Mucosa of stomach (tissue), 1 donor: ENCODE data around the gene COL27A1.

Experiments
- H3K27me3 ChIP-seq: one replicate; pipeline ENCODE4 v1.7.0; 2013; ENCODE audit warnings: mild to moderate bottlenecking, low read length; ENCODE audit not compliant: control insufficient read depth, insufficient read depth
- H3K36me3 ChIP-seq: one replicate; pipeline ENCODE4 v1.7.0; 2013; ENCODE audit warnings: low read length; ENCODE audit not compliant: control insufficient read depth, insufficient read depth
- H3K4me1 ChIP-seq: one replicate; pipeline ENCODE4 v1.7.0; 2013; ENCODE audit warnings: mild to moderate bottlenecking, low read length; ENCODE audit not compliant: control insufficient read depth, insufficient read depth
- H3K4me3 ChIP-seq: one replicate; pipeline ENCODE4 v1.7.0; 2013; ENCODE audit warnings: low read length
- H3K9ac ChIP-seq: one replicate; pipeline ENCODE4 v1.7.0; 2013; ENCODE audit warnings: mild to moderate bottlenecking, low read length, moderate library complexity
- H3K9me3 ChIP-seq: one replicate; pipeline ENCODE4 v1.7.0; 2013; ENCODE audit warnings: mild to moderate bottlenecking, low read length, moderate library complexity; ENCODE audit not compliant: control insufficient read depth
- donor health status: Pancreatic carcinoma.

The COL27A1 gene

DNA sequence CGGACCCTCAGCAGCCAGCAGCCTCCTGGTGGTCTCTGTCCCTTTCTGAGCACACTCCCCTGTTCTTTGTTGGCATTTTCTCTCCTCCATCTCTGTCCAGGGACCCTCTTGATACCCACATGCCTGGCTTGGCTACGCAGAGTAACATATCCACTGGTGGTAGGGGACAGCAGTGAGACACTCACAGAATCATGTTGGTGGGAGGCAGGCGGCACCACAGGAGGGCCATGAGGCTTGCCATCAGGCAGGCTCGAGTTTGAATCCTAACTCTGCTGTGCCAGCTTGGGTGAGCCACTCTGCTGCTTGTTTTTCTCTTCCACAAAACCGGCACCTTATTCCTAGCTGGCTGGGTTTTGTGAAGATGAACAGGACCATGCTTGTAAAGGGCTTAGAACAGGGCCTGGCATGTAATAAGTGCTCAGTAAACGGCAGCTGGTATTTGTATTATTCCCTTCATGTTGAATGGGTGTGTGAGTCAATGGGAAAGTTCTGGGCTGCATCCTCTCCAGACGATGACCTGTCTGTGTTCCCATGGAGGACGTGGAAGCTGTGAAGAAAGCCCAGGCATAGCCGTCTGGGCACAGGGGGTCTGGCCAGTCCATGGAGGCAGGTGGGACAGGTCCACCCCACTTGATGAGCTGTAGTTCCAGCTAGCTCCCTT lies 2.3 kb downstream of the COL27A1 start:
- H3K9ac ChIP-seq: peak overlapping the region; percentile 17
- no peaks in the 10 kb centered on the region for H3K36me3 ChIP-seq
- H3K27me3 ChIP-seq: peaks cover 17% of the 10 kb centered on the region
- peaks cover 54% of the 10 kb centered on the region for H3K4me1 ChIP-seq
- no peaks in the 10 kb centered on the region for H3K9me3 ChIP-seq
- no peak overlapping the region for H3K4me3 ChIP-seq

DNA sequence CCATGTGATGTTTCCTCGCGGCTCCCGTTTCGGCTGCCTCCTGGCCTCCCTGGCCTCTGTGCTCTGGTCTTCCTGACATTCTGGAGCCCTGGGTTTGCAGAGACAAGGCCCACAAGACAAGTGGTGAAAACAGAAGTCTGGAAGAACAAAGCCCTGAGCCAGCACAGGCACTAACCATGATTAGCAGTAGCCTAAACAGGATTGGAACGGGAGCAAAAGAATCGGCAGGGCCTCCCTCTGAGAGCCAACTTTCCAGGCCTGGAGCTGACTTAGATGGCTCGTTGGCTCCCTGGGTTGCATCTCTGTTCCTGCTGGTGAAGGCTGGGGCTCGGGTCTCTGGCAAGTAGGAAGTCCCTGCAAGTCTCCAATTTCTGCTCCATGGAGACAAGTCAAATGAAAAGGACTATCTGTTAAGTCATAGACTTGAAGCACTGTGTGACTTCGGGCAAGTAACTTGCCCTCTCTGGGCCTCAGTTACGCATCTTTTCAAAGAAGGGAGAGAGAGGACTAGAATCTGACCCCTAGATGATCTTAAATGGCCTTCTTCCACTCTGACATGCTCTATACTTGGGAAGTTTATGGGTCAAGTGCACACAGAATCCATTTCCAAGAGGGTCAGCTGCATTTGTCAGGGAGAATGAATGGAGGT lies 3.3 kb downstream of the COL27A1 start:
- Histone ChIP-seq H3K27me3 (peaks cover 12% of the 10 kb centered on the region), H3K36me3 (no peaks in the 10 kb centered on the region), H3K9me3 (no peaks in the 10 kb centered on the region), H3K4me3 (no peak overlapping the region), H3K9ac (no peak overlapping the region), H3K4me1 (peaks cover 62% of the 10 kb centered on the region)

DNA sequence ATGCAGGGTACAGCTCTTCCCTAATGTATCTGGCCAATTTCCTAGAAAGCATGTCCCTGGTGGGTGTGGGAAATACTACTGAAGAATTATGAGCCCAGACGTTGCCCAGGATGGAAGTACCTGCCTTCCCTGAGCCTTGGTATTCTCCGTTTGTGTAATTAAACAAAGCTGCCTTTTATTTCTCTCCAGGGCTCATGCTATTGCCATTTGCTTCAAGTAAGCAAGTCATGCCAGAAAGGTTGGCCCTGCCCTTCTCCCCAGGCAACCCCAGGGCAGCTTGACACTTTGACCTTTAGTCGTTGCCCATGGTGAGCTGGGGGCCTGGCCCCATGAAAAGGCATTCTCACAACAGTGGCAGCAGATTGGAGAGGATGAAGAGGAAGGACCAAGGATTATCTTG lies 4.4 kb downstream of the COL27A1 start:
- Histone ChIP-seq H3K4me1 (peaks cover 62% of the 10 kb centered on the region), H3K36me3 (no peaks in the 10 kb centered on the region), H3K9ac (no peak overlapping the region), H3K9me3 (no peaks in the 10 kb centered on the region), H3K27me3 (peaks cover 4% of the 10 kb centered on the region), H3K4me3 (no peak overlapping the region)

DNA sequence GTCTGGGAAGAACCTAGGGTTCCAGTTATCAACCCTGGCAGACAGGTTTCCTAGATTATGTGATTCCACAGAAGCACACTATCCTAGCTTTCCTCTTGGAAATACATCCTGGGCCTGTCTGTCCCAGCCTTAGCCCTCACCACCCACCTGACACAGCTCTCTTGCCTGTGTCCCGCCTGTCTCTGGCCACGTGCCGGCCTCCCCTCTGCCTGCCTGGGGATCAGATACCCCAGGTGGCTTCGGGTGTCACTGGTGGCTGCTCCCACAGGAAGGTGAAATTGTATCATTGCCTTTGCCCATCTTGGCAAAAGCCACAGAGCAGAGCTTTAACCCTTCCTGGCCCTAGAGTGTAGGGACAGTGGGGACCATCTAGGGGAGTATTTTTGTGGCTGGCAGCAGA lies 6.2 kb downstream of the COL27A1 start:
- H3K4me3 ChIP-seq: no peak overlapping the region
- H3K4me1 ChIP-seq: peaks cover 56% of the 10 kb centered on the region

DNA sequence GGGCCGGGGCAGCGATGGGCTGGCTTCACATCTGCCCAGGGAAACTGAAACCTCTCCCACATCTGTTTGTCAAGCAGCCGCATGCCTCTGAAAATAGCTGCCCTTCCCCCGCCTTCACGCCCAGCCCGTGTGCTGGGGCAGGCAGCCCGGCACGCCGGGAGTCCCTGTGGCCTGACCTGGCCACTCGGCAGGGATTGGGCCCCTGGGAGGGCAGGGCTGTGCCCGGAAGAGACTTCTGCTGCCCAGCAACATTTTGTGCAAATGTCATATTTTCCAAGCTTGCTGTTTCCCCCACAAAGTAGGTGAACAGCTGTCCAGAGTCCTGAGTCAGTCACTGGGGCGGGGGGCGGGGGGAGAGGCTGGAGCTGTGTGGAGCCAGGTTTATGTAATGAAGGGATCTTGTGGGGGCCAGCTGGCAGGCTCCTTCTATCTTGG lies 8.2 kb downstream of the COL27A1 start:
- Histone ChIP-seq H3K4me3 (no peak overlapping the region), H3K27me3 (no peaks in the 10 kb centered on the region), H3K36me3 (no peaks in the 10 kb centered on the region), H3K4me1 (peaks cover 37% of the 10 kb centered on the region), H3K9me3 (no peaks in the 10 kb centered on the region), H3K9ac (peak overlapping the region; percentile 8)

More for the DNA sequence above, 6.2 kb downstream of the COL27A1 start:
- H3K36me3 ChIP-seq: no peaks in the 10 kb centered on the region
- no peaks in the 10 kb centered on the region for H3K27me3 ChIP-seq
- no peak overlapping the region for H3K9ac ChIP-seq
- no peaks in the 10 kb centered on the region for H3K9me3 ChIP-seq

DNA sequence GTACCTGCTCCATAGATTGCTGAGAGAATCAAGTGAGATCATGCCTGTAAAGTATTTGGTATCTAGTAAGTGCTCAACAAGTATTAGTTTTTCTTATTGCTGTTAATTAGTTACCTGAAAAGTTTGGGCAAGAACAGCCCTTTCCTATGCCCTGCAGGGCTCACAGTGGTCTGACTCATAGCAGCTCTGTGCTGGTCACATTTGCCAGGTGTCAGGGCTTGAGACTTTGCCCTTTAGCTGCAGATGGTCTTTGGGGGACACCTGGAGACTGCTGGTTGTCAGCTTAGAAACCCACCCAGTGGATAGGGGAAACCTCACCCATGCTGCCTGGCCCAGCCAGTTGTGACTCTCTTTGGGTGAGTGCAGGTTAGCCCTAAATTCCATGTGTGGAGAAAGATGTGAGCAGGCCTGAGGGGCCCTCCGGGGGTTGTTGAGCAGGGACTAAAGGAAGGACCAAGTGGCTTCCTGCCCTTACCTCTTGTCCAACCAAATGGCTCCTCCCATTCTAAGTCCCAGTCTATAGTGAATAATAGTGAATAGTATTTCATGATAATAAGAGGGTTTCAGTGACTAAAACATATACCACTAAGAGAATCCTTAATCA lies 9.0 kb downstream of the COL27A1 start:
- no peak overlapping the region for H3K9ac ChIP-seq
- H3K9me3 ChIP-seq: no peaks in the 10 kb centered on the region
- no peaks in the 10 kb centered on the region for H3K27me3 ChIP-seq
- H3K4me3 ChIP-seq: no peak overlapping the region
- H3K4me1 ChIP-seq: peaks cover 29% of the 10 kb centered on the region
- H3K36me3 ChIP-seq: no peaks in the 10 kb centered on the region

DNA sequence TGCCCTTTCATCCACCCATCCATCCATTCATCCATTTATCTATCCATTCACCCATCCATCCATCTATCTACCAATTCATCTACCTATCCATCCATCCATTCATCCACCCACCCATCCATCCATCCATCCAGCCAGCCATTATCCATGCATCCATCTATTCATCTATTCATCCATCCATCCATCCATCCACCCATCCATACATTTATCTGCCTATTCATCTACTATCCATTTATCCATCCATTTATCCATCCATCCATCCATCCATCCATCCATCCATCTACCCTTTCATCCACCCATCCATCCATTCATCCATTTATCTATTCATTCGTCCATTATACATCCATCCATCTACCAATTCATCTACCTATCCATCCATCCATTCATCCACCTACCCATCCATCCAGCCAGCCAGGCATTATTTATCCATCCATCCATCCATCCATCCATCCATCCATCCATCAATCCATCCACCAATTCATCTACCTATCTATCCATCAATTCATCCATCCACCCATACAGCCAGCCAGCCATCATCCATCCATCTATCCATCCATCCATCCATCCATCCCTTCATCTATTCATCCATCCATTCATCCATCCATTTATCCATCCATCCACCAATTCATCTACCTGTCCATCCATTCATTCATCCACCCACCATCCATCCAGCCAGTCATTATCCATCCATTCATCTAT lies 10.2 kb downstream of the COL27A1 start:
- H3K4me3 ChIP-seq: no peak overlapping the region
- H3K4me1 ChIP-seq: peaks cover 23% of the 10 kb centered on the region
- no peak overlapping the region for H3K9ac ChIP-seq
- no peaks in the 10 kb centered on the region for H3K27me3 ChIP-seq
- no peaks in the 10 kb centered on the region for H3K36me3 ChIP-seq
- H3K9me3 ChIP-seq: no peaks in the 10 kb centered on the region

DNA sequence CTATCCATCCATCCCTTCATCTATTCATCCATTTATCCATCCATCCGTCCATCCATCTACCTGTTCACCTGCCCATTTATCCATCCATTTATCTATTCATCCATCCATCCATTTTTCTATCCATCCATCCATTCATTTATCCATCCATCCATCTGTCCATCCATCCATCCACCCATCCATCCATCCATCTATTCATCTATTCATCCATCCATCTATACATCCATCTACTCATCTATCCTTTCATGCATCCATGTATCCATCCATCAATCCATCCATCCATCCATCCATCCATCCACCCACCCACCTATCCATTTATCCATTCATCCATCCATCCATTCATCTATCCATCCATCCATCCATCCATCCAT lies 10.8 kb downstream of the COL27A1 start:
- no peaks in the 10 kb centered on the region for H3K27me3 ChIP-seq
- peaks cover 23% of the 10 kb centered on the region for H3K4me1 ChIP-seq
- H3K9me3 ChIP-seq: no peaks in the 10 kb centered on the region
- H3K36me3 ChIP-seq: no peaks in the 10 kb centered on the region
- H3K9ac ChIP-seq: no peak overlapping the region
- no peak overlapping the region for H3K4me3 ChIP-seq

DNA sequence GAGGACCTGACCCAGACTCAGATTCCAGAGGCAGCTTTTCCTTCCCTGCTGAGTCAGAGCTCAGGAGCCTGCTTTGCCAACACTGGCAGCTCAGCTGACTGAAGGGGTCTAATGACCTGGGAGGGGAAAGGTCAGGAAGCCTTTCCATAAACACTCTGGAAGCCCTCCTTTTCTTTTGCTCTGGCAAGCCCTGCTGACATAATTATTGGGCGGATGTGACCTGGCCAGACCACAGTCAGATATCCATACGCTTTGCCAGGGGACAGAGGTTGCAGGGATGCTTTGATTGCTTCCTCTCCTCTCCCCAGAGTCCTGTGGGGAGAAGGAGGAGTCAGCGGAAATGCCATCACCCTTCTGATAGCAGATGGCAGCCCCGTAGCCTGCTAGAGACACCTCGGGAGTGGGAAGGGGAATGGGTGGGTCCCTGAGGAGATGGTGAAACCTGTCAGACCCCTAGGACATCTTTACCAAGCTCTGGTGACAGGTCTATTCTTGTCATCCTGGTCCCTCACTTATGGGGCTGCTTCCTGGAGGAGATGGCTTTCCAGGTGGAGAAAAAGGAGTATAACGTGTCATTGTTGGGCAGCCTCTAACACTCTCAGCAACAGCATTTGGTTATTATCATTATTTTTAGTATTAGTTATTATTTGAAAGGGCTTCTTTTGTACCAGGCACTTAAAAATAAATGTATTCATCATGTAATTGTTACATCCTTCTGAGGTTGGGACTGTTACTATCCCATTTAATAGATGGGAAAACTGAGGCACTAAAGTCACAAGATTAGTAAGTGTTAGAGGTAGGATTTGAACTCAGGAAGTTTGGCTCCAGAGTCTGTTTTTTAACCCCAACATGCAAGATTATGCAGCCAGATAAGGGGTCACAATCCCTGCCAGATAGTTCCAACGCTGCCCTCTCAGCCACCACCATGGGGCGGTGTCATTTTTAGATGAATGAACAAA lies 11.6 kb downstream of the COL27A1 start:
- no peaks in the 10 kb centered on the region for H3K27me3 ChIP-seq
- H3K9ac ChIP-seq: no peak overlapping the region
- H3K9me3 ChIP-seq: no peaks in the 10 kb centered on the region
- H3K4me3 ChIP-seq: no peak overlapping the region
- peaks cover 17% of the 10 kb centered on the region for H3K4me1 ChIP-seq
- H3K36me3 ChIP-seq: no peaks in the 10 kb centered on the region

DNA sequence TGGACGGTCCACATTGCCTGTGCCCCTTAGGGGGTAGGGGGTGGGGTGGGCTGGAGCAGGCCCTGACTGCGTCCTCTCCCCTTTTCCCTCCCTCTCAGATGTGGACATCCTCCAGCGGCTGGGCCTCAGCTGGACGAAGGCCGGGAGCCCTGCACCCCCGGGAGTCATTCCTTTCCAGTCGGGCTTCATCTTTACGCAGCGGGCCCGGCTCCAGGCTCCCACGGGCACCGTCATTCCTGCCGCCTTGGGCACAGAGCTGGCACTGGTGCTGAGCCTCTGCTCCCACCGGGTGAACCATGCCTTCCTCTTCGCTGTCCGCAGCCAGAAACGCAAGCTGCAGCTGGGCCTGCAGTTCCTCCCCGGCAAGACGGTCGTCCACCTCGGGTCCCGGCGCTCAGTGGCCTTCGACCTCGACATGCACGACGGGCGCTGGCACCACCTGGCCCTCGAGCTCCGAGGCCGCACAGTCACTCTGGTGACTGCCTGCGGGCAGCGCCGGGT lies 12.3 kb downstream of the COL27A1 start:
- H3K36me3 ChIP-seq: no peaks in the 10 kb centered on the region
- H3K4me1 ChIP-seq: peaks cover 13% of the 10 kb centered on the region
- H3K9ac ChIP-seq: no peak overlapping the region

DNA sequence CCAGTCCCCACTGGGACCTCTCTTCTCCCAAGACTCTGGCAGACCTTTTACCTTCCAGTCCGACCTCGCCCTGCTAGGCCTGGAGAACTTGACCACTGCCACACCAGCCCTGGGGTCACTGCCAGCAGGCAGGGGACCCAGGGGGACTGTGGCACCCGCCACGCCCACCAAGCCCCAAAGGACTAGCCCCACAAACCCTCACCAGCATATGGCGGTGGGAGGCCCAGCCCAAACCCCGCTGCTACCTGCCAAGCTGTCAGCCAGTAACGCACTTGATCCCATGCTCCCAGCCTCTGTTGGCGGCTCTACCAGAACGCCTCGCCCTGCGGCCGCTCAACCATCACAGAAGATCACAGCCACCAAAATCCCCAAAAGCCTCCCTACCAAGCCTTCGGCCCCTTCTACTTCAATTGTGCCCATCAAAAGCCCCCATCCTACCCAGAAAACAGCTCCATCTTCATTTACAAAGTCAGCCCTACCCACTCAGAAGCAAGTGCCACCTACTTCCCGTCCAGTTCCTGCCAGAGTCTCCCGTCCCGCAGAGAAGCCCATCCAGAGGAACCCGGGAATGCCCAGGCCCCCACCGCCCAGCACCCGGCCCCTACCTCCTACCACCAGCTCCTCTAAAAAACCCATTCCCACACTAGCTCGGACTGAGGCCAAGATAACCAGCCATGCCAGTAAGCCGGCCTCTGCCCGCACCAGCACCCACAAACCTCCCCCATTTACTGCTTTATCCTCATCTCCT lies 13.1 kb downstream of the COL27A1 start:
- no peak overlapping the region for H3K9ac ChIP-seq
- no peaks in the 10 kb centered on the region for H3K9me3 ChIP-seq
- H3K36me3 ChIP-seq: no peaks in the 10 kb centered on the region
- H3K4me3 ChIP-seq: no peak overlapping the region
- H3K27me3 ChIP-seq: no peaks in the 10 kb centered on the region
- H3K4me1 ChIP-seq: peaks cover 6% of the 10 kb centered on the region

More for the DNA sequence above, 12.3 kb downstream of the COL27A1 start:
- H3K27me3 ChIP-seq: no peaks in the 10 kb centered on the region
- no peaks in the 10 kb centered on the region for H3K9me3 ChIP-seq
- H3K4me3 ChIP-seq: no peak overlapping the region
